T-cell (primary cell): ENCODE data around the gene GTSF1L. TPM values are rescaled to one million over a fixed set of nuclear protein-coding genes. Genes with fewer than 3 reads are reported as not detected.
"Not testable (repeated sequence)": the region's sequence is repeated elsewhere in the genome, so short reads cannot be mapped to it uniquely, and the experiment has no call there.

Experiments
- ATAC-seq, 4 experiments: fragments of 200-7000 bp in 3 of 4; fragments of 150-1000 bp in 1 of 4; cut with Tn5 transposase; replicated peaks in 1 of 4; 1 replicate in 3 of 4; 2 replicates in 1 of 4; pipeline ENCODE4 v1.10.0; 2021; ENCODE audit warnings: moderate library complexity in 3 of 4, mild to moderate bottlenecking in 2 of 4, moderate number of reproducible peaks in 1 of 4
- CTCF ChIA-PET, 2 donors: fragments of 300-600 bp; sonication (Branson Sonifier 250); formaldehyde crosslinking; loops; one replicate each; lab custom pipeline; 2022; ENCODE audit warnings: antibody characterized with exemption in 2 of 2; lab: Charles Lee
- POLR2A ChIA-PET, 2 donors: fragments of 300-600 bp; sonication (Branson Sonifier 250); formaldehyde crosslinking; loops; one replicate each; lab custom pipeline; 2022; ENCODE audit warnings: antibody characterized with exemption in 2 of 2; lab: Charles Lee
- DNase-seq, 35 experiments: peaks; one replicate each; pipeline versions ENCODE4 v3.0.0 to v3.0.0-alpha.2; 2013 to 2023
- H3K27ac ChIP-seq: one replicate; pipeline ENCODE4 v1.5.1; 2013; ENCODE audit warnings: low read length
- H3K27me3 ChIP-seq, 2 experiments: replicated peaks in 1 of 2; 1 replicate in 1 of 2; 2 replicates in 1 of 2; pipeline versions ENCODE4 v1.6.1 to v1.7.0; 2013; ENCODE audit warnings: low read length in 1 of 2, mixed read lengths in 1 of 2; ENCODE audit not compliant: control insufficient read depth in 2 of 2, insufficient read depth in 2 of 2; ENCODE audit errors: extremely low read depth in 1 of 2
- H3K36me3 ChIP-seq, 2 donors: 1 replicate in 1 of 2; 2 replicates in 1 of 2; pipeline versions ENCODE4 v1.6.1 to v1.7.0; 2013; ENCODE audit warnings: low read length in 1 of 2; ENCODE audit not compliant: control insufficient read depth in 2 of 2, insufficient read depth in 1 of 2; ENCODE audit errors: extremely low read depth in 1 of 2
- H3K4me1 ChIP-seq, 2 experiments: 1 replicate in 1 of 2; 2 replicates in 1 of 2; pipeline versions ENCODE4 v1.6.1 to v1.7.0; 2013; ENCODE audit warnings: low read length in 2 of 2, mixed read lengths in 1 of 2; ENCODE audit not compliant: insufficient read depth in 2 of 2, control insufficient read depth in 1 of 2; ENCODE audit errors: extremely low read depth in 1 of 2
- H3K4me3 ChIP-seq, 2 donors: 1 replicate in 1 of 2; 2 replicates in 1 of 2; pipeline versions ENCODE4 v1.5.1 to v1.7.0; 2013; ENCODE audit warnings: mild to moderate bottlenecking in 2 of 2, low read length in 1 of 2, moderate library complexity in 1 of 2; ENCODE audit not compliant: control insufficient read depth in 1 of 2; ENCODE audit errors: extremely low read depth in 1 of 2
- H3K9me3 ChIP-seq: 2 replicates; pipeline ENCODE4 v1.7.0; 2013
- H3K27ac Mint-ChIP-seq, 2 donors: one replicate each; pipeline ENCODE4 v1.8.0; 2020 to 2021; ENCODE audit warnings: mild to moderate bottlenecking in 2 of 2, mixed read lengths in 2 of 2
- H3K27me3 Mint-ChIP-seq, 2 donors: one replicate each; pipeline ENCODE4 v1.8.0; 2021 to 2022; ENCODE audit warnings: mixed read lengths in 2 of 2
- H3K36me3 Mint-ChIP-seq: one replicate; pipeline ENCODE4 v1.8.0; 2021; ENCODE audit warnings: mixed read lengths
- H3K4me1 Mint-ChIP-seq, 3 donors: one replicate each; pipeline ENCODE4 v1.8.0; 2020 to 2022; ENCODE audit warnings: mixed read lengths in 3 of 3, mild to moderate bottlenecking in 1 of 3
- H3K4me3 Mint-ChIP-seq, 3 donors: one replicate each; pipeline ENCODE4 v1.8.0; 2020 to 2022; ENCODE audit warnings: mild to moderate bottlenecking in 3 of 3, mixed read lengths in 3 of 3, moderate library complexity in 3 of 3
- H3K9me3 Mint-ChIP-seq, 3 donors: one replicate each; pipeline ENCODE4 v1.8.0; 2020 to 2022; ENCODE audit warnings: mixed read lengths in 3 of 3
- WGBS: methylation state at CpG from one replicate; pipeline ENCODE4 v1.1.5; 2013; ENCODE audit warnings: missing lambda C conversion rate; ENCODE audit not compliant: insufficient coverage; 5-methylcytosine and 5-hydroxymethylcytosine counted together
- total RNA-seq, 35 experiments: library from RNA in 6 of 35; stranded (reverse) in 6 of 35; fragments of 120-200 nt in 1 of 35; gene quantifications; one replicate each; pipeline versions ENCODE4 v1.2.1 to v1.2.4 and lab custom pipeline; 2013 to 2026

The GTSF1L gene
- total RNA-seq, 5 donors from 2014 or later (not counting 1 experiment from before 2014, with no cell fraction given) = 0.30 to 0.63 (median 0.53) TPM; not detected in 2

DNA sequence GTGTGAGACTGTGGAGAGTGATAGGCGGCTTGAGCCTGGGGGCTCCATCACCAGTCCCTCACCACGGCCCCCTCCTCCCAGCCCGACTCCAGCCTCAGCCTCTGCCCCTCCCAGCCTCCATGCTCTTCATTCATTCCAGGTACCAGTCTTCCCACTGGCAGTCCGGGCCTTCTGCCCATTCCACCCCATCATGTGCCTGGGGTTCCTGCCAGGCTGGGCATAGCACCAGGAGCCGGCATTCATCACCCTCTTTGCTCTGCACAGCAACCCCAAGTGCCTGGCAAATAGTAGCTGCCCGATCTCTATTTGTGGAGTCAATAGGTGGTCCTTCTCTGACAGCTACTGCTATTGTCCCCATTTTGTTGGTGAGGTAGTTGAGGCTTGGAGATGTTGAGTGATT lies 39.6 kb upstream of the GTSF1L start:
- POLR2A ChIA-PET = no interaction called here
- CTCF ChIA-PET = no interaction called here
- Mint-ChIP-seq H3K27ac (no peak overlapping the region), H3K4me3 (no peak overlapping the region), H3K27me3 (peaks cover 11 to 14% of the 10 kb centered on the region in 2 donors), H3K9me3 (no peaks in the 10 kb centered on the region), H3K4me1 (peaks cover 0 to 5% (median 0%) of the 10 kb centered on the region in 3 donors), H3K36me3 (no peaks in the 10 kb centered on the region)
- Histone ChIP-seq H3K27me3 (peaks cover 0 to 10% of the 10 kb centered on the region in 2 experiments), H3K27ac (no peak overlapping the region), H3K4me1 (no peaks in the 10 kb centered on the region), H3K4me3 (no peak overlapping the region), H3K9me3 (no peaks in the 10 kb centered on the region), H3K36me3 (no peaks in the 10 kb centered on the region)
- WGBS = 79% methylated on average over 3 of the region's 6 CpGs
- no peak for DNase-seq
- no peak for ATAC-seq

DNA sequence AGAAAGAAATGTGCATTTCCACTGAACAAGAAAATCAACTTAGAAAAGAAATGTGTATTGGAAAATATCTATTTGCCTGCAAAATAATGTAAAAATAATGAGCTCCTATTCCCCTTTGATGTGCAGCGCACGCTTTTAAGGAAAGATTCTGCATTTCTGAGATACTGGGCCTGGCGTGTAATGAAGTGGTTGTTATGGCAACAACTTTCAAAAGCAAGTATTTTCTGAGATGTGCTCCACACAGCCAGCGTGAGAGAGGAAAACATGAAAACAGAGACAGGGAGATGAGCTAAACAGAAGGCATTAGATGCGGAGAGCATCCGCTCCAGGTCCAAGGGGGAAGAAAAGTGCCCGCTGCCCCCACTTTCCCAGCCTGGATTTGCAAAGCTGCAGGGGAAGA lies 39.1 kb upstream of the GTSF1L start:
- peaks cover 10 to 14% of the 10 kb centered on the region in 2 donors for H3K27me3 Mint-ChIP-seq
- H3K36me3 Mint-ChIP-seq = no peaks in the 10 kb centered on the region
- ChIA-PET POLR2A (no interaction called here), CTCF (no interaction called here)
- H3K27ac ChIP-seq = no peak overlapping the region
- no peak overlapping the region for H3K27ac Mint-ChIP-seq
- no peak overlapping the region for H3K4me3 ChIP-seq
- DNase-seq (no peak), ATAC-seq (no peak)
- peaks cover 0 to 5% (median 0%) of the 10 kb centered on the region in 3 donors for H3K4me1 Mint-ChIP-seq
- no peaks in the 10 kb centered on the region for H3K36me3 ChIP-seq
- H3K9me3 Mint-ChIP-seq = no peaks in the 10 kb centered on the region
- H3K4me3 Mint-ChIP-seq = no peak overlapping the region
- H3K9me3 ChIP-seq = no peaks in the 10 kb centered on the region
- no peaks in the 10 kb centered on the region for H3K4me1 ChIP-seq
- H3K27me3 ChIP-seq = peaks cover 0 to 9% of the 10 kb centered on the region in 2 experiments
- WGBS = 76% methylated on average over 7 of the region's 7 CpGs

DNA sequence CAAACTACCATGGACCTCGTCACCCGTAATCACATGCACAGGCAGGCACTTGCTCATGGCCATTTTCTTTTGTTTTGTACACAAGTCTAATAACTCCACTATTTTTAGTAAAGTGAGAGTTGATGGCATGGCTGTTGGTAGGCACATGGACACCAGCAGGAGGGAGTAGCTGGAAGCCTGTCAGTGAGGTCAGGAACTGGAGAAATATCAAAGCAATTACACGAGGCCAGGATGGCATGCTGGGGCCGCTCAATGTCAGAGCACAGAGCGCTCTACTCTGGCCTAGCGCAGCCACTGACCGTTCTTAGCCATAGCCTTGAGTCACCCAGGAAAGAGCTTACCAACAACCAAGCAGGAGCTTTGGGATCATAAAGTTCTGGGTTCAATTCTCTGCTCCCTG lies 36.1 kb upstream of the GTSF1L start:
- H3K36me3 Mint-ChIP-seq = no peaks in the 10 kb centered on the region
- H3K36me3 ChIP-seq = no peaks in the 10 kb centered on the region

DNA sequence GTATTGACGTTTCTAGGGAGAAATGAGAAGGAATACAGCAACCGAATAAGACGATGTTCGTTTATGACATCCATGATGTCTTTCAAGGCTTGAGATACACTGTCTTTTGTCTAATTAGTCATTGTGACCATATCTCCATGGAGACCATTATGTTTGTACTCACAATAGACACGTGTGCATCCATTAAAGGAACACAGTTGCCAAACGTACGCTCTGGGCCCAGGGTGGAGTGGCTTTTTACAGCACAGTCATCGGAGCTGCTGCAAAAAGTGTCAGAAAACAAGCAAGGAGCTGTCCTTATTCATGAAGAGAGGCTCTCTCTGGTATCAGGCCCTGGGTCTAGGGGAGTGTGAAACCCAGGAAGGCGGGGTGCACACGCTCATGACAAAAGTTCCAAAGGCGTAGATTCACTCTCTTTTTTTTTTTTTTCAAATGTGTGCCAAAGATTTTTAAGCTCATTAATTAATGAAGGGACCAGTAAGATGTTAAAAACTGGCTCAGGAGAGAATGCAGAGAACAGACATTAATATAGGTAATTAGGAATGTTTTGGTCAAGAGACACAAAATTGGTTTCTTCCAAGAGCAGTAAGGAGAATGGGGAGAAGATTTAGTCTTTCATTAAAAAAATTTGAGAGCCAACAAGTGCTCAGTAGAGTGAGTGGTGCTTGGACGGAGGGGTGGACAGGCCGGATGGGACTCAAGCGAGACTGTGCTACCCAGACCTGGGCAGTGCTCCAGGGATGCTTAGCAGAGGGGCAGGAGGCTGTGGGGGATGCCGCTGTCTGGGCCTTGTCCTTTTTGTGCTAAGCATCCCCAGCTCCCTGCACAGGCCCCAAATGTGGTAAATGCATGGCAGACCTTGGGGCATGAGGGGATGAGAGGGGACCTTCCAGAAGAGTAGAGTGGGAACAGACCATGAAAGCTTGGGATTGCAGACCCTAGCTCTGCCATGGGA lies 34.9 kb upstream of the GTSF1L start:
- WGBS = 75% methylated on average over 11 of the region's 15 CpGs
- H3K27me3 ChIP-seq = peaks cover 0 to 8% of the 10 kb centered on the region in 2 experiments
- ATAC-seq (no peak), DNase-seq (no peak)
- H3K4me3 ChIP-seq = no peak overlapping the region
- no peaks in the 10 kb centered on the region for H3K27me3 Mint-ChIP-seq
- no peaks in the 10 kb centered on the region for H3K9me3 ChIP-seq
- H3K4me3 Mint-ChIP-seq = no peak overlapping the region
- H3K4me1 ChIP-seq = no peaks in the 10 kb centered on the region
- H3K9me3 Mint-ChIP-seq = no peaks in the 10 kb centered on the region
- no peak overlapping the region for H3K27ac ChIP-seq
- H3K36me3 Mint-ChIP-seq = no peaks in the 10 kb centered on the region
- POLR2A ChIA-PET = interaction anchor here (0.6 kb wide), 2 partner anchors 181 to 223 kb away, joined by 4 read pairs; no protein-coding TSS in a partner anchor
- CTCF ChIA-PET = interaction anchor here (0.6 to 1.6 kb wide), 2 partner anchors 12 to 844 kb away, joined by 4 read pairs; no protein-coding TSS in a partner anchor
- H3K4me1 Mint-ChIP-seq = no peaks in the 10 kb centered on the region
- H3K27ac Mint-ChIP-seq = no peak overlapping the region
- H3K36me3 ChIP-seq = no peaks in the 10 kb centered on the region

More for the DNA sequence above, 36.1 kb upstream of the GTSF1L start:
- Histone ChIP-seq H3K9me3 (no peaks in the 10 kb centered on the region), H3K27me3 (peaks cover 0 to 8% of the 10 kb centered on the region in 2 experiments), H3K27ac (no peak overlapping the region), H3K4me3 (no peak overlapping the region), H3K4me1 (no peaks in the 10 kb centered on the region)
- H3K27ac Mint-ChIP-seq = no peak overlapping the region
- ChIA-PET CTCF (interaction anchor here in 1 of 2 donors (0.5 kb wide), 1 partner anchor 926 kb away, joined by 4 read pairs; no protein-coding TSS in a partner anchor), POLR2A (no interaction called here)
- ATAC-seq (no peak), DNase-seq (no peak)
- H3K4me1 Mint-ChIP-seq = no peaks in the 10 kb centered on the region
- WGBS = 100% methylated on average over 4 of the region's 7 CpGs
- H3K4me3 Mint-ChIP-seq = no peak overlapping the region
- peaks cover 0 to 5% of the 10 kb centered on the region in 2 donors for H3K27me3 Mint-ChIP-seq
- H3K9me3 Mint-ChIP-seq = no peaks in the 10 kb centered on the region

DNA sequence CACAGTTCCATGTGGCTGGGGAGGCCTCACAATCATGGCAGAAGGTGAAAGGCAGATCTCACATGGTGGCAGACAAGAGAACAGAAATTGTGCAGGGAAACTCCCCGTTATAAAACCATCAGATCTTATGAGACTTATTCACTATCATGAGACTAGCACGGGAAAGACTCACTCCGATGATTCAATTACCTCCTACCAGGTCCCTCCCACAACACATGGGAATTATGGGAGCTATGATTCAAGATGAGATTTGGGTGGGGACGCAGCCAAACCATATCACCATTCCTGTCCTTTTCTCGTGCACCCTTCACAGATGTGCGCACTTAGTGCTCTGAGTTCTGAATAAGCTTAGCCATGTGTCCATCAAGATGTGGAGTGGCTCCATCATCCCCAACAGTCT lies 31.1 kb upstream of the GTSF1L start:
- H3K27ac Mint-ChIP-seq, H3K4me3 ChIP-seq, DNase-seq, H3K27me3 Mint-ChIP-seq, CTCF ChIA-PET, H3K9me3 ChIP-seq, H3K36me3 ChIP-seq, H3K4me1 Mint-ChIP-seq, H3K36me3 Mint-ChIP-seq, POLR2A ChIA-PET, H3K27me3 ChIP-seq, H3K4me3 Mint-ChIP-seq, H3K9me3 Mint-ChIP-seq, H3K27ac ChIP-seq, H3K4me1 ChIP-seq, ATAC-seq: not testable (repeated sequence)
- 100% methylated on average over 2 of the region's 6 CpGs for WGBS

DNA sequence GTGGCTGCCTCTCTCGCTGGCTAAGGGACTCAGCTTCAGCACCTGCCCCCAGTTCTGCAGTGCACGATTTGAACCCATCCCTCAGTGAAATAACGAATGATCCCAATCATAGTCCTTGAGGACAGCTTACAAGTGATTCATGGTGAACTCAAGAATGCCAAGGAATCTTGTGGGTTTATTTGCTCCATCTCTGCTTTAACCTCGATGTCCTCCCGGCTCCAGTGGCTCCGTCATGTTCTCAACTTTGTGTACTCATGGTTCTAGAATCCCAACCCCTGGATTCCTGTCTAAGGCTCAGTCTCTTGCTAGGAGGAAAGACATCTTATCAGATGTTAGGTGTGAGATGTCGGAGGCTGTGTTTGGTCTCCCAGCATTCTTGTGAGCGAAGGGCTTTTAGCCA lies 29.0 kb upstream of the GTSF1L start:
- Mint-ChIP-seq H3K27ac (no peak overlapping the region), H3K27me3 (peaks cover 0 to 6% of the 10 kb centered on the region in 2 donors), H3K9me3 (no peaks in the 10 kb centered on the region), H3K4me1 (peaks cover 17 to 21% (median 18%) of the 10 kb centered on the region in 3 donors), H3K36me3 (no peaks in the 10 kb centered on the region), H3K4me3 (no peak overlapping the region)
- Histone ChIP-seq H3K4me1 (peaks cover 2 to 20% of the 10 kb centered on the region in 2 experiments), H3K27ac (no peak overlapping the region), H3K36me3 (no peaks in the 10 kb centered on the region), H3K27me3 (peaks cover 0 to 19% of the 10 kb centered on the region in 2 experiments), H3K4me3 (no peak overlapping the region), H3K9me3 (no peaks in the 10 kb centered on the region)
- no peak for ATAC-seq
- no peak for DNase-seq
- WGBS = 97% methylated on average over 8 of the region's 8 CpGs
- ChIA-PET POLR2A (no interaction called here), CTCF (no interaction called here)
